AG10803 (cell line): ENCODE results near the gene NT5C3A.
"Not testable (repeated sequence)": the region's sequence is repeated elsewhere in the genome, so short reads cannot be mapped to it uniquely, and the experiment has no call there.

Experiments used
- DNase-seq: peaks from one replicate; pipeline ENCODE4 v3.0.0; 2010; ENCODE audit warnings: low read depth
- H3K4me3 ChIP-seq: 2 replicates; pipeline ENCODE4 v1.5.1; 2011; ENCODE audit warnings: mild to moderate bottlenecking, low read length, control low read depth
- CTCF ChIP-seq: conservative IDR thresholded peaks from 2 replicates; pipeline ENCODE4 v1.5.1; 2011; ENCODE audit warnings: mild to moderate bottlenecking, low read length, control low read depth, inconsistent platforms

NT5C3A gene

GRCh38 chr7:33101906-33102305, 39.3 kb upstream of the NT5C3A start:
- peak; percentile 15 for DNase-seq
- no peak for TF ChIP-seq CTCF
- H3K4me3 ChIP-seq = no peak overlapping the region

GRCh38 chr7:33100770-33101169, 38.2 kb upstream of the NT5C3A start:
- no peak overlapping the region for H3K4me3 ChIP-seq
- TF ChIP-seq CTCF = no peak
- no peak for DNase-seq

- no peak for TF ChIP-seq CTCF
- no peak for DNase-seq
Observed at GRCh38 chr7:33099154-33099940, 36.8 kb upstream of the NT5C3A start.

GRCh38 chr7:33094745-33095275, 32.2 kb upstream of the NT5C3A start:
- not testable (repeated sequence) for H3K4me3 ChIP-seq

More at GRCh38 chr7:33099154-33099940, 36.8 kb upstream of the NT5C3A start:
- H3K4me3 ChIP-seq = no peak overlapping the region

DNA sequence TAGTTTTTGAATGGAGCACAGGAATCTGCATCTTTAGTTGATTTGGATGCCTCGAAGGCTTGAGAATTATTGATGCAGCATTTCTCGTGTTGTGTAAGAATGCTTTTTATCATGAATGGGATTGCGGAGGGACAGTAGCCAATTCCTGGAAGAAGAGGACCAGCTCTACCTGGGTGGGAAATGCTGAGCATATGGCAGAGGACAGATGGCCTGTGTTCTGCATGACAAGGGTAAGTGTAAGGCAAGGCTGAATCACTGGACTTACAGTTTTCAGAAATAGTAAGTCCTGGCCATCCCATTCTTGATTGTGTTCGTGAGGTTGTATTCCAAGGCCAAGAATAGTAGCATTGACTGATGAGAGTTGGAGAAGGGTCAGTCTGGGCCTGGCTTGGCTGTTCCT, 30.7 kb upstream of the NT5C3A start:
- TF ChIP-seq CTCF = no peak
- no peak overlapping the region for H3K4me3 ChIP-seq
- DNase-seq = no peak

More at GRCh38 chr7:33094745-33095275, 32.2 kb upstream of the NT5C3A start:
- not testable (repeated sequence) for DNase-seq

DNA sequence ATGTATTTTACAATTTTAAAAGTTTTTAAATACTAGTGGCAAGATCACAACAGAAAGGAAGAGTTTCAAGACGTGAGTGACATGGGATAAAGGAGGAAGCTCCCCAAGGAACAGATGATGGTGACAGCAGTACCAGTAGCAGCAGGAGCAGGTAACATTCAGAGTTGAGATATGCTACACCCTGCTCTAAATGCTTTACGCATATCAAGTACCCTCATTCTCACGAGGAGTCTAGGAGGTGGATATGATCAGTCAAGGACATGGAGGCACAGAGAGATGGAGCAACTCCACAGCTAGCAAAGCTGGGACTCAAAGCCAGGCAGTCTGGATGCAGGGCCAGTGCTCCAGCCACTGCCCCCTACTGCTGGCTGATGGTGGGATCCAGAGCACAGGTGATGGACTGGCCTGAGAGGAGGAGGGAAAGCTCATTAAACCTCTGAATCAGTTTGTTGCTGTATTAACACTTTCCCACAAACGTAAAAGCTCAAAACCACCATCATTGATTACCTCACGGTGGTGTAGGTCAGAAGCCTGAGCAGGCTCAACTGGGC, 29.1 kb upstream of the NT5C3A start:
- 0 out of 2 replicates have a peak, but pooled peaks have one; percentile 8 for TF ChIP-seq CTCF
- H3K4me3 ChIP-seq = no peak overlapping the region
- DNase-seq = no peak

GRCh38 chr7:33091111-33091531, 28.5 kb upstream of the NT5C3A start:
- no peak for TF ChIP-seq CTCF
- H3K4me3 ChIP-seq = no peak overlapping the region
- peak; percentile 48 for DNase-seq
